ENCODE data around the gene KLF8.
"Not testable (repeated sequence)": the region's sequence is repeated elsewhere in the genome, so short reads cannot be mapped to it uniquely, and the experiment has no call there.

Gene KLF8

GRCh38 chrX:56232221-56233082 is at the start of gene KLF8:
Gene KLF8, plus strand, starts transcription at chrX:56232356. Its CDS starts 979 bp downstream, at chrX:56233335.
- peak; percentile 22 to 33 for DNase-seq

GRCh38 chrX:56206945-56207344 is 25.2 kb upstream of the KLF8 start:
- DNase-seq: not testable (repeated sequence)

- no peak for DNase-seq
Measured at GRCh38 chrX:56211701-56212100, 20.5 kb upstream of the KLF8 start.

- no peak for DNase-seq
Measured at GRCh38 chrX:56216332-56216731, 15.8 kb upstream of the KLF8 start.

- no peak for DNase-seq
Measured at GRCh38 chrX:56219700-56220099, 12.5 kb upstream of the KLF8 start.

GRCh38 chrX:56221101-56221500 is 11.1 kb upstream of the KLF8 start:
- no peak for DNase-seq

GRCh38 chrX:56222473-56223000 is 9.6 kb upstream of the KLF8 start:
- no peak for DNase-seq

- DNase-seq: no peak
Measured at GRCh38 chrX:56226980-56227379, 5.2 kb upstream of the KLF8 start.

- no peak for DNase-seq
Measured at GRCh38 chrX:56228914-56229313, 3.2 kb upstream of the KLF8 start.

GRCh38 chrX:56231537-56232090 is 542 bp upstream of the KLF8 start:
- DNase-seq: no peak

GRCh38 chrX:56233100-56233499 is 944 bp downstream of the KLF8 start:
- DNase-seq: no peak

GRCh38 chrX:56233682-56234081 is 1.5 kb downstream of the KLF8 start:
- DNase-seq: no peak

GRCh38 chrX:56248492-56248891 is 16.3 kb downstream of the KLF8 start:
- peak; percentile 41 to 56 for DNase-seq

- DNase-seq: no peak
Measured at GRCh38 chrX:56253832-56254703, 21.9 kb downstream of the KLF8 start.

- no peak for DNase-seq
Measured at GRCh38 chrX:56268888-56269287, 36.7 kb downstream of the KLF8 start.

GRCh38 chrX:56278692-56279091 is 46.5 kb downstream of the KLF8 start:
- DNase-seq: no peak

- no peak for DNase-seq
Measured at GRCh38 chrX:56279863-56280262, 47.7 kb downstream of the KLF8 start.

- peak; percentile 1 to 8 for DNase-seq
Measured at GRCh38 chrX:56281789-56282188, 49.6 kb downstream of the KLF8 start.

GRCh38 chrX:56284269-56284668 is 52.1 kb downstream of the KLF8 start:
- DNase-seq: no peak

GRCh38 chrX:56288608-56289007 is 56.5 kb downstream of the KLF8 start:
- DNase-seq: no peak

- no peak for DNase-seq
Measured at GRCh38 chrX:56289449-56289848, 57.3 kb downstream of the KLF8 start.

- no peak for DNase-seq
Measured at GRCh38 chrX:56308726-56309125, 76.6 kb downstream of the KLF8 start.

GRCh38 chrX:56309881-56310280 is 77.7 kb downstream of the KLF8 start:
- no peak for DNase-seq

All from activated CD4-positive, alpha-beta T cell treated with anti-CD3 and anti-CD28 coated beads for 4 hours (primary cell).